ENCODE data around the gene HSPA2. TPM values are rescaled to one million over a fixed set of nuclear protein-coding genes. Genes with fewer than 3 reads are reported as not detected.

The HSPA2 gene
- total RNA-seq, 1 donor from 2014 or later, result 1.5 TPM

DNA sequence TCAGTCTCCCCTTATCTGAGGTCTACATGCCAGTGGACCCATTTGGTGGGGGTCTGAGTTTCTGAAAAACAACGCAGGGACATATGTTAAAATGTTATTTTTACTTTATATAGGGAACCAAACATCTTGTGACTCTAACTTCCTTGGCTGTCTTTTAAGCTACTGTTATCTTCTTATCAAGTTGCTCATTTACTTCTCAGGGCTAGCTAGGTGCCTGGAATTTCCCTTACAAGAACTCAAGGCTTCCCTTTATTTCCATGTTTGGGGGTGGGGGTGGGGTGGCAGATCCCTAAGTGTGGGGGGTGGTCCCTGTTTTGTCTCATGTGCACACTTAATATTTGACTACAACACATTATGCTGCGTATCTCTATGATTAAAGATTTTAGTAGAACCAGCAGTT, 40.8 kb downstream of the HSPA2 start:
- TF ChIP-seq, protein P1, sequence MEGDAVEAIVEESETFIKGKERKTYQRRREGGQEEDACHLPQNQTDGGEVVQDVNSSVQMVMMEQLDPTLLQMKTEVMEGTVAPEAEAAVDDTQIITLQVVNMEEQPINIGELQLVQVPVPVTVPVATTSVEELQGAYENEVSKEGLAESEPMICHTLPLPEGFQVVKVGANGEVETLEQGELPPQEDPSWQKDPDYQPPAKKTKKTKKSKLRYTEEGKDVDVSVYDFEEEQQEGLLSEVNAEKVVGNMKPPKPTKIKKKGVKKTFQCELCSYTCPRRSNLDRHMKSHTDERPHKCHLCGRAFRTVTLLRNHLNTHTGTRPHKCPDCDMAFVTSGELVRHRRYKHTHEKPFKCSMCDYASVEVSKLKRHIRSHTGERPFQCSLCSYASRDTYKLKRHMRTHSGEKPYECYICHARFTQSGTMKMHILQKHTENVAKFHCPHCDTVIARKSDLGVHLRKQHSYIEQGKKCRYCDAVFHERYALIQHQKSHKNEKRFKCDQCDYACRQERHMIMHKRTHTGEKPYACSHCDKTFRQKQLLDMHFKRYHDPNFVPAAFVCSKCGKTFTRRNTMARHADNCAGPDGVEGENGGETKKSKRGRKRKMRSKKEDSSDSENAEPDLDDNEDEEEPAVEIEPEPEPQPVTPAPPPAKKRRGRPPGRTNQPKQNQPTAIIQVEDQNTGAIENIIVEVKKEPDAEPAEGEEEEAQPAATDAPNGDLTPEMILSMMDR (conservative IDR thresholded peaks at IDR 0.05), result no peak
- no peak overlapping the region for H3K4me3 Mint-ChIP-seq
- no peaks in the 10 kb centered on the region for H3K27me3 Mint-ChIP-seq
- no peak for DNase-seq (ENCODE audit: extremely low spot score, unreplicated experiment)
- no peak overlapping the region for H3K27ac Mint-ChIP-seq
- no peaks in the 10 kb centered on the region for H3K36me3 Mint-ChIP-seq
- no peaks in the 10 kb centered on the region for H3K9me3 Mint-ChIP-seq
- H3K4me1 Mint-ChIP-seq (ENCODE audit: unreplicated experiment), result peaks cover 13% of the 10 kb centered on the region

DNA sequence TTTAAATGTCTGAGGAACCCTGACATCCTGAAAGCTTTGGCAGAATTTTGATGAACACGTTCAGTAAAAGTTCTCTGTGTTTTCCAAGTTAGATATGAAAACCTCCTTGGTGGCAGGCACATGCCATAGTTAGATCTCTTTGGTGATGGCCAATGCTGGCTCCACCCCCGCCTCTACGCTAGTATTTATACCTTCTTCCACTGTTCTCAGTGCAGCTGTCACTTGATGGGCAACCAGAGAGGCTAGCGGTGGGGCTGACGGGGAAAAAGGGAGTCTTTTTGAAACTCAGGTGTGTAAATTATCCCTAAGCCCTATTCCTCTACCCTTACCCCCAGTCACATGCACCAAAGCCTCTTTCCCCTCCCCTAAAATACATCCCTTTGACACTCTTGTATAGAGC, 41.3 kb downstream of the HSPA2 start:
- Mint-ChIP-seq H3K27ac (peak overlapping the region; percentile 36), H3K36me3 (no peaks in the 10 kb centered on the region), H3K9me3 (no peaks in the 10 kb centered on the region), H3K4me3 (no peak overlapping the region), H3K27me3 (no peaks in the 10 kb centered on the region), H3K4me1 (ENCODE audit: unreplicated experiment) (peaks cover 13% of the 10 kb centered on the region)
- TF ChIP-seq, protein P1 (conservative IDR thresholded peaks at IDR 0.05), result no peak
- no peak for DNase-seq (ENCODE audit: extremely low spot score, unreplicated experiment)

DNA sequence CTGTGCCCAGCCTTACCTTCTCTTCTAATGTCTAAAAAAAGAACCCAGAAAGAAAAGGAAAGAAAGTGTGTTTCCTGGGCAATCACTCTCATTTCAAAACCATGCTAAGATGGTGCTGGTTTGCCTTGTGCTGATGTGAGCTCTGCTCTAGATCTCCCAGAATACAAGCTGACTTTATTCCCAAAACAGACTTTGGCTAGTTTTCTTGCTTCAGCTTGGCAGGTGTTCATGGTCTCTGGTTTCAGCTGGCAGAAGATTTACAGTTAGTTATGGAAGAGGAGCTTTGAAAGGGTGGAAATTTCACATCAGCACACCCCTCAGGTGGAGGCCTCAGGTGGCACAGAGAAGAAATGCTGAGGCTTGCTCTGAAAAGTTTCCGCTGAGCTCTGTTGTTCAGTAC, 43.6 kb downstream of the HSPA2 start:
- H3K36me3 Mint-ChIP-seq, result no peaks in the 10 kb centered on the region
- no peak overlapping the region for H3K27ac Mint-ChIP-seq
- TF ChIP-seq, protein P1 (conservative IDR thresholded peaks at IDR 0.05), result no peak
- peaks cover 13% of the 10 kb centered on the region for H3K4me1 Mint-ChIP-seq (ENCODE audit: unreplicated experiment)
- no peaks in the 10 kb centered on the region for H3K9me3 Mint-ChIP-seq
- H3K4me3 Mint-ChIP-seq, result no peak overlapping the region
- no peak for DNase-seq (ENCODE audit: extremely low spot score, unreplicated experiment)
- H3K27me3 Mint-ChIP-seq, result no peaks in the 10 kb centered on the region

DNA sequence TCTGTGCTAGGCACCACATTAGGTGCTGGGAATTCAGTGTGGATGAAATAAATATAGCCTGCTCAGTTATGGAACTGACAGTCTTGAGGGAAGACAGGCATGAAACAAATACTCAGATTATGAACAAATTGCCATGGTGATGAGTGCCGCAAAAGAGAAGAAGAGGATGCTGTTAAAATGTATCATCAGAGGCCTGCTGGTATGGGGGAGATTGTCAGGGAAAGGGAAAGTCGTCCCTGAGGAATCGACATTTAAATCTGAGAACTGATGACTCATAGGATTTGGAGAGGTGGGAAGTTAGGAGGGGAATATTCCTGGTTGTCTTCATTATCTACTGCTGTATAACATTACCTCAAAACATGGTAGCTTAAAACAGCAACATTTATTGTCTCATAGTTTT, 51.3 kb downstream of the HSPA2 start:
- no peak overlapping the region for H3K4me3 Mint-ChIP-seq
- no peak for DNase-seq (ENCODE audit: extremely low spot score, unreplicated experiment)
- no peaks in the 10 kb centered on the region for H3K4me1 Mint-ChIP-seq (ENCODE audit: unreplicated experiment)
- TF ChIP-seq, protein P1 (conservative IDR thresholded peaks at IDR 0.05), result no peak
- H3K27ac Mint-ChIP-seq, result no peak overlapping the region
- H3K9me3 Mint-ChIP-seq, result no peaks in the 10 kb centered on the region
- H3K36me3 Mint-ChIP-seq, result no peaks in the 10 kb centered on the region
- no peaks in the 10 kb centered on the region for H3K27me3 Mint-ChIP-seq

Other genes with a start within 250 kb of the HSPA2 start
- gene ESR2, start 246.4 kb upstream of the HSPA2 start, total RNA-seq (ENCODE audit: low replicate concordance), result 0.19 and 0.53 TPM in 2 replicates
- 55.9 and 108 TPM in 2 replicates for gene MTHFD1, start 152.4 kb upstream of the HSPA2 start, total RNA-seq (ENCODE audit: low replicate concordance)
- 0.52 and 1.4 TPM in 2 replicates for gene AKAP5, start 75.2 kb upstream of the HSPA2 start, total RNA-seq (ENCODE audit: low replicate concordance)
- gene ZBTB25, start 36.9 kb upstream of the HSPA2 start, total RNA-seq (ENCODE audit: low replicate concordance), result 7.6 and 11.3 TPM in 2 replicates
- gene ZBTB1, start 36.0 kb upstream of the HSPA2 start, total RNA-seq (ENCODE audit: low replicate concordance), result 33.5 and 43.2 TPM in 2 replicates
- 0.57 and 0.70 TPM in 2 replicates for gene PPP1R36, start 9.2 kb downstream of the HSPA2 start, total RNA-seq (ENCODE audit: low replicate concordance)
- 64.7 and 83.9 TPM in 2 replicates for gene PLEKHG3, start 163.7 kb downstream of the HSPA2 start, total RNA-seq (ENCODE audit: low replicate concordance)

Measured in type B pancreatic cell (in vitro differentiated cells).